SHP77 treated with DMSO at 0.1 percent for 48 hours (cell line): ENCODE results near the gene PDK2.
A peak's percentile ranks its signal among the peaks of the same experiment; 100 is the strongest.

Experiments
- DNase-seq: peaks from one replicate; lab custom pipeline; 2025; lab: John Stamatoyannopoulos, UW

PDK2 gene

DNA sequence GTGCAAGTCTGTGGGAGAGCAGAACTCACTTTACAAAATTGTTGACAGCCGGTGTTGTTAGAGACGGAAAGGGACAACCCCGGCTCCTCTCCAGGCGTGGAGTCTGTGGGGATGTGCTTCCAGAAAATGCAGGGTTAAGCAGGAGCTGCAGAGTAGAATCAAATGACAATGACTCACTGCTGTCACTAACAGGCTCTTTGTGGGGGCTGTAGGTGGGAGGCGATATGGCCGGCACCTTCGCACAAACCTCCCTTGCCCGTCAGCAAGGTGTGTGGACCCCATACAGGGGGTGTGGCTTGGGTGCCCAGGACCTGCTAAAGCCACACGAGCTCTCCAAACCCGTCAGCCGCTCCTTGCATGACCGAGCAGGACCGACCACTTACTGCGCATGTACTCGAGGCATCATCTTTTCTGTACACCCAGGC, 5.8 kb downstream of the PDK2 start:
- no peak for DNase-seq

DNA sequence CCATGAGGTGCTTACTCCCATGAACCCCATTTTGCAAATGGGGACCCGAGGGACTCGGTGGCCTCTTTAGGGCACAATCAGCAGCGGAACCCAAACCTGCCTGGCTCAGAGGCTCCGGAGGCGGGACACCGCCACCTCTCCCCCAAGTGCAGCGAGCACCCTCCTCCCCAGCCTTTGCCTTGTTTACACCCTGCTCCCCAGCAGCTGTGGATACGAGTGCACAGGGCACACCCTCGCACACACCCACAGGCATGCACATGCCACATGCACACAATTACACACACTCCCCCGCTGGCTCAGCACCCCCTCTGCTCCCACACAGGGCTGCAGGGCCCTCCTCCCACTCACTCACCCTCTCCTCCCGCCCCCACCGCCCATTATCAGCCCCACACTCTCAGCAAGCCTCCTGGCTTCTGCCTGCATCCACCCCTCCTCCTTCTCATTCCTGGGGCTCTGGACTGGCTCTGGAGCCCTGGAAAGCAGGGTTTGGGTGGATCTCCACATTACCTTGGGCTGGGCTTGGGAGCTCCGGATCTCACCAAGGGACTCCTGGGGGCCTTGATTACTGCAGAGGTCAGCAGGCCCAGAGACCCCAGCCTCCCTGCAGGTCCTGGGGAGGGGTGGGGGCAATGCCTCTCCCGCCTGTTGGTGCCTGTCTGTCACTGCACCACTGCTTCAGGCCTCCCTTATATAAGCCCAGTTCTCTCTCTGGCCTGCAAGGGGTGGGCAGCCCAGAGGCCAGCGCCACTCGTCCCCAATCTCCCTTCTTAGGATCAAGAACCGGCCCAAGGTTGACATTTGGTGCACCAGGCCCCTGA, 6.4 kb downstream of the PDK2 start:
- DNase-seq, result no peak

DNA sequence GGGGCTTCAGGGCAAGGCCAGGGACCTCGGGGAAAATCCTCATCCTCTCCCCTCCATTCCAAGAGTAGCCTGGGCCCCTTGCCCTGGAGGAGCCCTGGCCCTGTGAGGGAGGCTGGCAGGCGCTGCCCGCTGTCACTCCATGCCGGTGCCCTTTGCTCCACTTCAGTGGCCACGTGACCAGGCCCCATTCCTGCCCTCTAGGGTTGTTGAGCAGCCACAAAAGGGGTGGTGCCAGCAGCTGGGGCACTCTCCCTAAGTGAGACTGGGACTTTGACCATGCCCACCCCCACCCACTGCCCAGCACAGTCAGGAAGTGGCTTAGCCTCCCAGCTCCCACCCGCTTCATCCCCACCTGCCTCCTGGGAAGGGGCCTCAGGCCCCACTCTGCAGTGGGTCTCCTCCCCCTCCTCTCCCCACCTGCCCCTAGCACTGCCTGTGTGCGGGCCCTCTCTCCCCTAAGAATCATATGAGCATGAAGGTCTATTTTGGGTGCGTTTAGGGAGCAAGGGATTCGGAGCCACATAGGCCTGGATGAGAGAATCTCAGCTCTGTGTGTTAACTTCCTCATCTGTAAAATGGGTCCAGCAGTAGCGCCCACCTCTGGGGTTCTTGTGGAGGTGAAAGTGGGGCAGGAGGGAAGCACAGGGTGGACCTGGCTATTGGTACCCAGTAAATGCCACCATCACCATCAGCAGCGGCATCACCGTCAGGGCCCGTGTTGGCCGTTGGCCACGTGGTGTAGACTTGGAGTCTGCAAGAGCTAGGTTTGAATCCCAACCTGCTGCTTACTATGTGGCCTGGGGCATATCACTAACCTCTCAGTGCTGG, 7.2 kb downstream of the PDK2 start:
- no peak for DNase-seq

DNA sequence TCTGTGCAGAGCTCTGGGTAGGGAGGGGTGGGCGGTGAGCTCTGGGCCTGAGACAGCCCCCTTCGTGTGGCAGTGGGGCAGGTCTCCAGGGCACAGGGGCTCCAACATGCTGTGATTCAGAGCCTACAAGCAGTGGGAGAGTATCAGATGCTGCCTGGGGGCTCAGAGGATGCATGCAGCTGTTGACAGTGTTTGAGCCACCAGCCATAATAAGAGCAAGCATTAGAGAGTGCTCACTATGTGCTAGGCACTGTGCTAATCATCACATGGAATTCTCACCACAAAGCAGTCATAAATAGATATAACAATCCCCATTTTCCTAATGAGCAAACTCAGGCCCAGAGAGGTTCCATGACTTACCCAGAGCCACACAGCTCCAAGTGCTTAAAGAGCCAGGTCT, 8.1 kb downstream of the PDK2 start:
- DNase-seq, result no peak

DNA sequence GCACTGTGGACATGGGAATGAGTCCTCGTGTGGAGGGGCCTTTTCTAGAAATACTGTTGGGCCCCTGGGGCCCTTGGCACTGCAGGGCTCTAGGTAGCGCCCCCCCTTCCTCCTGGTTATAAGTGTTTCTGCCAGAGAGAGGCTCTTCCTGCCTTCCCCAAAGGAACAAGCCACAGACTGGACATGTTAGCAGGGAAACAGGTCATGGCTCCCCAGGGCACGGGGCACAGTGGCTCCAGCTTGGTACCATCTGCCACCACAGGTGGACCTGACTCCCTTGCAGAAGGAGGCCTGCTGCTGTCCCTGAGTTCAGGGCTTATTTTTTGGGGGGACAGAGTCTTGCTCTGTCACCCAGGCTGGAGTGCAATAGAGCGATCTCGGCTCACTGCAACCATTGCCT, 8.8 kb downstream of the PDK2 start:
- no peak for DNase-seq

DNA sequence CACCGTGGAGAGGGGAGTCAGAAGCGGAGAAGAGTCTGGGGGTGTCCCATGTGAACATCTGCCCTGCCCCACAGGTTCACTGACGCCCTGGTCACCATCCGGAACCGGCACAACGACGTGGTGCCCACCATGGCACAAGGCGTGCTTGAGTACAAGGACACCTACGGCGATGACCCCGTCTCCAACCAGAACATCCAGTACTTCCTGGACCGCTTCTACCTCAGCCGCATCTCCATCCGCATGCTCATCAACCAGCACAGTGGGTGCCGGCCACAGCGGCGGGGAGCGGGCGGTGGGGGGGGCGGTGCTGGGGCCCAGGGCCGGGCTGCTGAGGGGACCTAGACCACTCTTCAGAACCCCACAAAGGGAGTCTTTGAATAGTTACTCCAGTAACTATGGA, 10.7 kb downstream of the PDK2 start:
- DNase-seq, result no peak

DNA sequence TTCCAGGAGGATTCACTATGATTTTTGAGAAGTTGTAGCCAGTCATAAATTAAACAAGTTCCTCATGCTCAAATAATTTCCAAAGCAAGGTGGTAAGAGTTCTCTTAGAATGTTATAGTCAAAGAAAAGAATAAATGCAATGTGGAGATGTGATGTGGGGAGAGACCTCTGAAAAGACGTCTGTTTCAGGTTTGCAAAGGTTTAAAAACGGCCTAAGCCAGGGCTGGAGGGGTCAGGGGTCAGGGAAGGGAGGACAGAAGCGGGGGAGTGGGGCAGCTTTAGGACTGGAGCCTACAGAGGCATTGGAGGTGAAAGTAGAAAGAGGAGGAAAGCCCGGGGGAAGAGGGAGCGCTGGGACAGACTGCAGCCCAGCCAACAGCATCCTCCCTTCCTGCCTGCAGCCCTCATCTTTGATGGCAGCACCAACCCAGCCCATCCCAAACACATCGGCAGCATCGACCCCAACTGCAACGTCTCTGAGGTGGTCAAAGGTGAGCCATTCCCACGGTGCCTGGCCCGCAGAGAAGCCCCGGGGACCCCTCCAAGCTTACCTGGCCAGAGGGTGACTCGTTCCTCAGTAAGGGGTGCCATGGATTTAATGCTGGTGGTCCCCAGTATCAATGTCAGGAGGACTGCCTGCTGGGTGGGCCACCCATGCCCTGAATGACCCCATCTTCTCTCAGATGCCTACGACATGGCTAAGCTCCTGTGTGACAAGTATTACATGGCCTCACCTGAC, 11.4 kb downstream of the PDK2 start:
- no peak for DNase-seq

DNA sequence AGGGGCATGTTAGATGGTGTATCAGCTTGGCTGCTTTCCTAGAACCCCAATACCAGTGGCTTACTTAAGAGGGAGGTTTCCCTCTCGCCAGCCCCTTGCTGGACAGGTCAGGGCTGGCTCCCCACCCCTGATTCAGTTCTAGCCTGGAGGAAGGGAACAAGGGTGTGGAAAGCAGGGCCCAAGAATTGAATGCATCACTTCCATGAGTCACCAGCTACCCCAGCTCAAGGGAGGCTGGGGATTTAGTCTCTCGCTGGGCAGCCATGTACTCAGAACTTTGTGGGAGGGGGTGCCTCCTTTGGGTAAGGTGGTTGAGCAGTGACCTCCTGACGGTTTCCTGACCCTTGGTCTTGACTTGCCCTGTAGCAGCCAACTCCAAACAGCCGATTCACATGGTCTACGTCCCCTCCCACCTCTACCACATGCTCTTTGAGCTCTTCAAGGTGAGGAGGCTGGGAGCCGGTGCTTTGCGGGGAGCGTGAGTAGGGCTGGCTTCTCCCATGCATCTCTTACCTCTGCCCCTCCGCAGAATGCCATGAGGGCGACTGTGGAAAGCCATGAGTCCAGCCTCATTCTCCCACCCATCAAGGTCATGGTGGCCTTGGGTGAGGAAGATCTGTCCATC, 12.8 kb downstream of the PDK2 start:
- no peak for DNase-seq

DNA sequence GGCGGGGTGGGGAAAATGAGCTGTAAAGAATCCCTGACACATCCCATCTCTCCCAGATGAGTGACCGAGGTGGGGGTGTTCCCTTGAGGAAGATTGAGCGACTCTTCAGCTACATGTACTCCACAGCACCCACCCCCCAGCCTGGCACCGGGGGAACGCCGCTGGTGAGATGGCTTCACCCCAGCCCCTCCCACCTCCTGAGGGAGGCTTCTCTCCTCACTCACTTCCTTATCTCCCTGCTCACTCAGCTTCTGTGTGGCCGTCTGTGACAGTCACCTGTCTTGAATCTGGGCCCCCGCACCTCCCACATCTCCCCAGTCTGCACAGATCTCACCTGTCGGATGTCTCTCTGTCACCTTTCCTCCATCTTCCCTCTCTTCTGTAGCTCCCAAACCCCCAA, 13.4 kb downstream of the PDK2 start:
- no peak for DNase-seq

DNA sequence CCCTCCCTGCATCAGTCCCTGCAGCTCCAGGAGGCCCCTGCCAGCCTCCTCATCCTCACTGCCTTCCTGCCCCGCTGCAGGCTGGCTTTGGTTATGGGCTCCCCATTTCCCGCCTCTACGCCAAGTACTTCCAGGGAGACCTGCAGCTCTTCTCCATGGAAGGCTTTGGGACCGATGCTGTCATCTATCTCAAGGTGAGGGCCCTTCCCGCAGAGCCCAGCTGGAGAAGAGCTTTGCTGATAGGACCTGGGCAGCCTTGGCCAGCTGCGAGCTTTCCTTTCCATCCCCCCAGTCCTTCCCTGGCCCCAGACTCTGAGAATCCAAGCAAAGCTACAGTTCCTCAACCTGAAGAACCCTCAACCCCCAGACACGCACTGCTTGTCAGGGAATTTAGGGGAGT, 14.1 kb downstream of the PDK2 start:
- no peak for DNase-seq

DNA sequence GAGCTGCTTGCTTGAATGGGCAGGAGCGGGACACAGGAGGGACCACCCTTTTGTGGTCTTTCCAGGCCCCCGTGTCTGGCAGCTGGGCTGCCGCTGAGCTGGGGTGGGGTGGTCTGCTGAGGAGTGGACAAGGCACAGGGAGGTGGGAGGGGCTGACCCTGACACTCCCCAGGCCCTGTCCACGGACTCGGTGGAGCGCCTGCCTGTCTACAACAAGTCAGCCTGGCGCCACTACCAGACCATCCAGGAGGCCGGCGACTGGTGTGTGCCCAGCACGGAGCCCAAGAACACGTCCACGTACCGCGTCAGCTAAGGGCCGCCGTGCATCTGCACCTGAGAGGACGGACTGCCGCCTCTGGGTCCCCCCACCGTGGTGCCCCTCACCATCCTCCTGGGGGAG, 14.6 kb downstream of the PDK2 start:
- DNase-seq, result no peak

DNA sequence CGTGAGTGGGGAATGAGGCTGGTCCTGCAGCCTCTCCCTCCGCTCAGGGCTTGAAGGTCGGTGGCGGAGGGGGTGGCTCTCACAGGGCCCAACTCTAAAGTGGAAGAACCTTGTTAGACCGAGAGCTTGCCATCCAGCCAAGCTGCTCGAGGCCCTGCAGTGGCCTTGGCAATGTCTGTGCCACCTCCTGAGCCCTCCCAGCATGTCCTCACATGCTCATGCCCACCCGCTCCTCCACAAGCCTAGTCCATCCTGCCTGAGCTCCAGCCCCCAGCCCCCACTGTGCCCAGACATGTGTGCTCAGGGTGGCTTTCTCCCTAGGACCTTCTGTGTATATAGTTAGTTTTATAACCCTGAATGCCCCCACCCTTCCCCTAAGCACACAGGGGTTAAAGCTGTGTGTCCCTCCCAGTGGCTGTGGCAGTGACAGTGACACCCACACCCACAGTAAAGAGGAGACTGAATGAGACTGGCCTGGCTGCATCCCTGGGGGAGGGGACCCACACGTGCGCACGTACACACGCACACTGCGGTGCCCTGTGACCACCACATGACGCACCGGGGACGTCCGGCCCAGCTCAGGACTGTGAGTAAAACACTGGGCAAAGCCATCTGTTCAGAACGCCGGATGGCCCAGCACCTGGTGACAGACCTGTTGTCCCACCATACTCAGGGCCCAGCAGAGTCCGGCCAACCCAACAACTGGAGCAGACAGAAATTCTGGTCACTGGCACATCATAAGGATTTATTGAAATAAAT, 15.6 kb downstream of the PDK2 start:
- DNase-seq, result no peak

DNA sequence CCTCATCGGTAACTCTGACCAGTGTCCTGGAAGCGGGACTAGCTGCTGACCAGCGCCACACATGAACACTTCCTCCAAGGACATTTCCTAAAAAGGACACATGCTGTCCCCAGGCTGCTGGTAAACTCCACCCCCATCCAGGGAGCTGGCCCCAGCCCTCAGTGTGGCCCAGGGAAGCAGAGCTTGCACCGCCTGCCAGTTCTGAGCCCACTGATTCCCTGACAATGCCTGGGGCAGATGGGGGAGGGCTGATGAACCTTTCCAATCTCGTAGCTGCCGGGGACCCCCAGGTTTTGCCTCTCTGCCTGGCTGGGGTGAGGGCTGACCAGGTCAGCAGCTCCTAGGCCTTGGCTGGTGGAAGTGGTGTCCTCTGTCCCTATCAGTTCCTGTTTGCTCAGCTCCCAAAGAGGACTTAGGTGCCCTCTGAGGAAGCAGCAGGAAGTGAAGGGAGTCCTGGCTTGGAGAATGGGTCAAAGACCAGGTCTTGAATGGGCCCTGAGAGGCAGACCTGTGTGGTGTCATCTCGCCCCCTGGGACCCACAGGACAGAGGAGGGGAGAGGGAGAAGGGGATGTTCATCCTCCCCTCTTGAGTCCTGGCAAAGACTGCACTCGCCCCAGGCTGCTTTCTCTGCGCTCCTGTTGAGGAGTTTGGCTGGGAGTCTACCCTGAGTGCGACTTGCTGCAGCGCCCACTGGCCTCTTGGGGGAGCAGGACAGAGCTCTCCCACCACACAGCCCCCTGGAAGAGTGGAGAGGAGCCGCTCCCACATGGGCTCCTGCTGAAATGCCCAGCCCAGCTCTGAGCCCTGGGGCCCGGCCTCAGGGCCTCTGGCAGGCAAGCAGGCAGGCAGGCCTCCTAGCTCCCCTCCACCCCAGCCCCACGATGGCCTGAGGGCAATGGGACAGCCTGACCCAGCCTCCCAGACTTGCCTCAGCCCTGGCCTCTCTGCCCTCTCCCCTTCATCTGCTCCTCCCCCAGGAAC, 16.8 kb downstream of the PDK2 start:
- DNase-seq, result no peak

DNA sequence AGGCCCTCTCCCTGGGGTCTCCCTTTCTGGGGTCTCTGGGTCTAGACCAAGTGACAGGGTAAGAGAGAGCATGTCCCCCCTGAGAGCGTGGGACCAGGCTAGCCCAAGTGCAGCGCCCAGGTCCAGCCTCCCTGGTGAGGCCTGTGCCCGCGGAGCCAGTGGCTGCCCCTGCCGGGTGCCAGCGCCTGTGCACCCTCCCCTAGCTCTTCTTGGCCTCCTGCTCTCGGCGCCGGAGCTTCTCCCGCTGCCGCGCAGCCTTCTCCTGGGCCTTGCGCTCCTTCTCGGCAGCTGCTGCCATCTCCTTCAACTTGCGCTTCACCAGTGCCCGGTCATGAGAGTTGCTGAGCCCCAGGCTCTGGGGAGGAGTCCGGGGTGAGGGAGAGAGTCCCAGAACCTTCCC, 17.5 kb downstream of the PDK2 start:
- DNase-seq, result no peak

DNA sequence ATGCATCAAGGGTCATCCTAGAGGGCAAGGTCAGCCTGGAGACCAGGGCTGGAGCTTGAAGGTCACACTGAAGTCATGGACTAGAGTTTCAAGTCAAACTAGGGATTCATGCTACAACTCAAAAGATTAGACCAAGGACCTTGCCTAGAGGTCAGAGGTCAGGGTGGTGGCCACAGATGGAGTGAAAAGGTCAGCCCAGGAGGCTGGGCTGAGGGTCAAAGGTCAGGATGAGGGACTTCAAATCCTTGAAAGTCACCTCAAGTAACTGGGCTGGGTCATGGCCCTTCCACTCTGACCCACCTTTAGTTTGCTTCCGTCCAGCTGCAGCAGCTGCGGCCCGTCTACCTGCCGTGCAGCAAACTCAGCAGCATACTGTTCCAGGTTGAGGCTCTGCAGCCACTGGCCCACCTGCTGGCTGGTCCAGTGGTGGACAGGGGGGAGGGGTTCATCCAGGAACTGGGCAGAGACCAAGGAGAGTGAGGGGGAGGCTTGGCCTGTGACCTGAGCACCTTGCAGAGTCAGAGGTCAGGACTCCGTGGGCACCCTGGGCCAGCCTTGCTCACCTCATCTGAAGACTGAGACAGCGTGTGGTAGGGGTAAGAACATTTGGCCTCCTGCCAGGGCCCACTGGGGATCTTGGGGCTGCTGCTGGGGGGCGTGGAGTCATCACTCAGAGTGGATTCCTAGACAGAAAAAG, 18.6 kb downstream of the PDK2 start:
- no peak for DNase-seq

DNA sequence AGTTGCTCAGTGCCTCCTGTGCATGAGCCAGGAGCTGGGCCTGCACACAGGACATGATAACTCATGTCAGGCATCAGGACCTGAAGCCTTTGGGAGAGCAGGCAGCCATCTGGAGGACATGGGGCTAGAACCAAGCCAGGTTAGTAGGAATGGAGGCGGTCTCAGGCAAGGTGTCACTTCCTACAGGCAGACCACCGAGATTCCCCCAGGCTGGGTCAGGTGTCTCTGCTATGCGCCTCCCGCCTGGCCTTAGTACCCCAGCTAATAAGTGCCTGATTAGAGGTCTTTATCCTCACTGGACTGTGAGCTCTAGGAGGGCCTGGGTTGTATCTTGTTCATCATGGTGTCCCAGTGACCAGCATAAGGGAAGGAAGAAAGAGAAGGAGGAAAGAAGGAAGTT, 19.2 kb downstream of the PDK2 start:
- DNase-seq, result no peak

DNA sequence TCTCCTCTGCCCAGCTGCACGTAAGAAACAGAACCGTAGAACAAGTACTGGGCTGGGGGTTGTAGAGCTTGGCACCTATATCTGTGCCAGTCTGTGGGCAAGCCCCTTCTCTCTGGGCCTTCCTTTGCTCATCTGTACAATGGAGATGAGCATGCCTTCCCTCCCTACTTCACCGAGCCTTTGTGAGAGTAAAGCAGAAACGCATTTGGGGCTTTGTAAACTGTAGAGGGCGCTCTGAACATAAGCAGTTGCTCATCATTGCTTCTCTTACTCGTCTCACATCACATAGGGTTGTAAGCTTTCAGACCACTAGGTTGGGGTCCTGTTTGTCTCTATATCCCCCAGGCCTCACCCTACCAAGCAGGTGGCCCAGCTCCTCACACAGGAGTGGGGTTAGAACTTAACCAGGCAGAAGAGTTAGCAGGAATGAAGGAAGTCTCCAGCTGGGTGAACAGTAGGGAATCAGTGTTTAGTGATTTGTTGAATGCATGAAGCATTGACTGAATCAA, 19.8 kb downstream of the PDK2 start:
- peak; percentile 77 for DNase-seq

DNA sequence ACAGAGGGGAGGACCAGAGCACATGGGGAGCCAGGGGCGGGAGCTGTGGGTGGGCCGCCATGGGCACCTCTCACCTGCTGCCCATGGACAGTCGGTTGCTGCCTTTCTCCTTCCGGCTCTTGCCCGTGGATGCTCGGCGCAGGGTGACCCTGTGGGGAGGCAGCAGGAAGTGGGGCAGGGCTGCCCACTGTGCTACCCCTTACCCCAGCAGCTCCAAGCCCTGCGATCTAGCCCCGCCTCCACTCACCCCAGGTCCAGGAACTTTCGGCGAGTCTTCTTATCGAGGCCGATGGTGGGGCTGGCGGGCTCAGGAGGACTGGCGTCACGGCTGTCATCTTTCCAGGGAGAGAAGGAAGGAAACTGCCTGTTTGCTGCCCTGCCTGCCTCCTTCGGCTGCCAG, 20.6 kb downstream of the PDK2 start:
- no peak for DNase-seq
